Glutamatergic neuron (in vitro differentiated cells): Measurements from ENCODE around the gene KIR3DL3. TPM values are rescaled to one million over a fixed set of nuclear protein-coding genes. Genes with fewer than 3 reads are reported as not detected.

Experiments
- DNase-seq: peaks from one replicate; pipeline ENCODE4 v3.0.0; 2022
- H3K27ac Mint-ChIP-seq: one replicate; pipeline ENCODE4 v1.8.0; 2020; ENCODE audit warnings: mild to moderate bottlenecking, mixed read lengths, inconsistent platforms; ENCODE audit not compliant: unreplicated experiment
- H3K27me3 Mint-ChIP-seq: one replicate; pipeline ENCODE4 v1.8.0; 2020; ENCODE audit warnings: mild to moderate bottlenecking, moderate library complexity, mixed read lengths, inconsistent platforms; ENCODE audit not compliant: unreplicated experiment
- H3K36me3 Mint-ChIP-seq: one replicate; pipeline ENCODE4 v1.8.0; 2020; ENCODE audit warnings: mild to moderate bottlenecking, mixed read lengths, inconsistent platforms; ENCODE audit not compliant: unreplicated experiment
- H3K4me1 Mint-ChIP-seq: one replicate; pipeline ENCODE4 v1.8.0; 2020; ENCODE audit warnings: mild to moderate bottlenecking, low read depth, mixed read lengths, inconsistent platforms; ENCODE audit not compliant: unreplicated experiment
- H3K4me3 Mint-ChIP-seq: one replicate; pipeline ENCODE4 v1.8.0; 2020; ENCODE audit warnings: mild to moderate bottlenecking, mixed read lengths, inconsistent platforms; ENCODE audit not compliant: unreplicated experiment
- H3K9me3 Mint-ChIP-seq: one replicate; pipeline ENCODE4 v1.8.0; 2020; ENCODE audit warnings: mild to moderate bottlenecking, moderate library complexity, mixed read lengths, inconsistent platforms; ENCODE audit not compliant: unreplicated experiment
- CTCF ChIP-seq: fragments of 200-600 bp; sonication (generic); IDR thresholded peaks from one replicate; pipeline ENCODE4 v1.5.0; 2021; ENCODE audit not compliant: partially characterized antibody, unreplicated experiment
- total RNA-seq: library from RNA; stranded (reverse); fragmentation: NEBNext Ultra II Directional; extraction: Animal tissue kit (Norgen Biotek cat#: 25700); gene quantifications from one replicate; pipeline ENCODE4 v1.2.1, GENCODE V29; 2021; ENCODE audit not compliant: unreplicated experiment

KIR3DL3 gene
- total RNA-seq, 1 donor from 2014 or later = not detected

GRCh38 chr19:54684527-54684926, 39.7 kb upstream of the KIR3DL3 start:
- H3K9me3 Mint-ChIP-seq = no peaks in the 10 kb centered on the region
- H3K4me3 Mint-ChIP-seq = no peak overlapping the region
- no peaks in the 10 kb centered on the region for H3K36me3 Mint-ChIP-seq
- no peak for TF ChIP-seq CTCF
- H3K27ac Mint-ChIP-seq = no peak overlapping the region
- DNase-seq = no peak
- no peaks in the 10 kb centered on the region for H3K4me1 Mint-ChIP-seq
- H3K27me3 Mint-ChIP-seq = peaks cover 3% of the 10 kb centered on the region

- no peak for DNase-seq
- no peak overlapping the region for H3K4me3 Mint-ChIP-seq
- H3K9me3 Mint-ChIP-seq = peaks cover 8% of the 10 kb centered on the region
- TF ChIP-seq CTCF = no peak
- H3K27me3 Mint-ChIP-seq = peaks cover 2% of the 10 kb centered on the region
- H3K36me3 Mint-ChIP-seq = no peaks in the 10 kb centered on the region
- no peak overlapping the region for H3K27ac Mint-ChIP-seq
- no peaks in the 10 kb centered on the region for H3K4me1 Mint-ChIP-seq
Observed at GRCh38 chr19:54691582-54692297, 32.5 kb upstream of the KIR3DL3 start.

- no peak for DNase-seq
- Mint-ChIP-seq H3K4me3 (no peak overlapping the region), H3K4me1 (no peaks in the 10 kb centered on the region), H3K9me3 (peaks cover 8% of the 10 kb centered on the region), H3K27ac (no peak overlapping the region), H3K36me3 (no peaks in the 10 kb centered on the region), H3K27me3 (peaks cover 2% of the 10 kb centered on the region)
- no peak for TF ChIP-seq CTCF
Observed at GRCh38 chr19:54692298-54692615, 32.0 kb upstream of the KIR3DL3 start.

GRCh38 chr19:54694648-54695047, 29.6 kb upstream of the KIR3DL3 start:
- peaks cover 3% of the 10 kb centered on the region for H3K27me3 Mint-ChIP-seq
- no peak for TF ChIP-seq CTCF
- H3K4me1 Mint-ChIP-seq = no peaks in the 10 kb centered on the region
- no peak overlapping the region for H3K27ac Mint-ChIP-seq
- peaks cover 4% of the 10 kb centered on the region for H3K36me3 Mint-ChIP-seq
- peaks cover 13% of the 10 kb centered on the region for H3K9me3 Mint-ChIP-seq
- no peak overlapping the region for H3K4me3 Mint-ChIP-seq
- no peak for DNase-seq

GRCh38 chr19:54696117-54696548, 28.1 kb upstream of the KIR3DL3 start:
- no peak overlapping the region for H3K27ac Mint-ChIP-seq
- no peaks in the 10 kb centered on the region for H3K4me1 Mint-ChIP-seq
- TF ChIP-seq CTCF = no peak
- H3K9me3 Mint-ChIP-seq = peaks cover 18% of the 10 kb centered on the region
- H3K4me3 Mint-ChIP-seq = no peak overlapping the region
- H3K27me3 Mint-ChIP-seq = peaks cover 3% of the 10 kb centered on the region
- DNase-seq = no peak
- H3K36me3 Mint-ChIP-seq = peaks cover 5% of the 10 kb centered on the region
